HG03066 (cell line): Measurements from ENCODE around the gene PPIP5K2.
"Not testable (repeated sequence)": the region's sequence is repeated elsewhere in the genome, so short reads cannot be mapped to it uniquely, and the experiment has no call there.

Source experiments
- ATAC-seq: cut with Tn5 transposase; IDR thresholded peaks from one replicate; pipeline ENCODE4 v1.9.1; 2021; ENCODE audit warnings: low read depth; ENCODE audit not compliant: unreplicated experiment

PPIP5K2 gene

DNA sequence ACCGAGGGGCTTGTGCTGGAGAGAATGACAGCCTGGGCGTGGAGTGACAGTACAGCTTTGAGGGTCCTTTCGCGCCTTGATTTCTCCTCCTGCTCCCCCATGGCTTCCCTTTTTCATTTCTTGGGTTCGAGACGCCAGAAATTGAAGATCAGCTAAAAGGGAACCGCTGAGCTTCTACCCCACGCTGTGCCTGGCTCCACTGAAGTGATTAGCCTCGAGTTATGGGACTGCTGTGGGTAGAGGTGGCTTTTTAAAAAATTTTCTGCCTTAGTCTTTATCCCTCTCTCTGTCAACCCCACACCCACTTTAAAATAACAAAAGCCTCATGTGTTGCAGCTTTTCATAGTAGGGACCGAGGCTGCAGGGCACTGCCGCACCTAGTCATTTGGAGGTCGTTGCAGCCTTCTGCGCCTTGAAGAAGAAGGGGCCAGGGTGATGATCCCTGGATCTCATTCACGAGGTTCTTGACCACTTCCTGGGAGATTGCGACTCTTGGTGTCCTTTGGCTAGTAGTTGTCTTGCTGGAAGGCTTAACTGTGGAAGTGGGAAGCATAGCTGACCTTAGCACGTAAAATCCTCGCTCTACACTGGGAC, 603 bp downstream of the PPIP5K2 start:
- peak; percentile 0 for ATAC-seq

DNA sequence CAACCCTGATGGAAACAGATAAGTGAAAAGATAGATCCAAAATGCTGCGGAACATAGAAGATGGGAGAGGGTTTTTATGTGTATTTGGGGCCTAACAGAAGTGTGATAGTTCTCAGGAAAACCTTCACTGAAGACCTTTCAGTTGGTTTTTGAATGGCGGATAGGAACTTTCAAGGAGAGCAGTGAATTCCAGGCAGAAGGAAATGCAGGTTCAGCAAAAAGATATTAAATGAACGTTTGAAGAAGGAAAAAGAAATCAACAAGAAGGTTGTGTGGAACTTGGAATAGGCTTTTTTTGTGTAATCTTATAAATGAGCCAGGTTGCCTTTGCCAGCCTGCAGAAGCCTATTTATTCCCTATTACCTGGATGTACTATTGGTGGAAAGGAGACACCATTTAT, 2.1 kb downstream of the PPIP5K2 start:
- ATAC-seq: no peak

DNA sequence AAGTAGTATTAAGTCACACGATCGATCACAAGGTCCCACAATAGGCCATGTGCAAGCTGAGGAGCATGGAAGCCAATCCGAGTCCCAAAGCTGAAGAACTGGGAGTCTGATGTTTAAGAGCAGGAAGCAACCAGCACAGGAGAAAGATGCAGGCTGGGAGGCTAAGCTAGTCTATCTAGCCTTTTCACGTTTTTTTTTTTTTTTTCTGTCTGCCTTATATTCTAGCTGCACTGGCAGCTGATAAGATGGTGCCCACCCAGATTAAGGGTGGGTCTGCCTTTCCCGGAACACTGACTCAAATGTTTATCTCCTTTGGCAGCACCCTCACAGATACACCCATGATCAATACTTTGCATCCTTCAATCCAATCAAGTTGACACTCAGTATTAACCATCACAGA, 6.5 kb downstream of the PPIP5K2 start:
- ATAC-seq: no peak

DNA sequence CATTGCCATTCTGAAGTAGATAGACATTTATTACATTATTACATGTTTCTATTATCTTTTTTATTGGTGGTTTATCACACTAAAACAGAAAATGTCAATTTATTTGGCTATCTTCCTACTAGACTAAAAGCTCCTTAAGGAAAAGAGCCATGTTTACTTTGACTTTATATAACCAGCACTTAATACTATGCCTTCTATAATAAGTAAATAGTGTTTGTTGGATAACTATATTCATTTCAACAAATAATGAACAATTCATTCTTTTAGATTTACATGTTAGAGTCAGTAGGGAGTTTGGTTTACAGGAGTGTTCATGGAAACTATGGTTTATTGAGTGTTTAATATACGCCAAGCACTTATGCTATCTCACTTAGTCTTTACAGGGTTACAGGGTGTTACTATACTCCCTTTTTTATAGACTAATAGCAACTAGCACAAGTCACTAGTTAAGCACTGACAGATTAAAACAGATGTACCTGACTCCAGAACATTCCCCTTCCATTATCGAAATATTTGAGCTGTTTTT, 7.3 kb downstream of the PPIP5K2 start:
- ATAC-seq: no peak

DNA sequence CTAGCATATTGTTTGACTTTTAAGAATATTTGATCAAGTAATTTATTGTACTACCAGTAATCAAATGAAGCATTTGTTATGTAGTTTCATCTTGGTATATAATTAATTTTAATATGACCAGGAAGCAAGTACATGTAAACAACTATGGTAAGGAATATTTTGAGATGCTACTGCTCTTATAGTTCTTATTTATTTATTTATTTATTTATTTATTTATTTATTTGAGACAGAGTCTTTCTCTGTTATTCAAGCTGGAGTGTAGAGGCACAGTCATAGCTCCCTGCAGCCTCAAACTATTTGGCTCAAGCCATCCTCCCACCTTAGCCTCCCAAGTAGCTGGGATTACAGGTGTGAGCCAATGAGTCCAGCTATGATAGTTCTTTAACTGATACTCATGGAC, 8.1 kb downstream of the PPIP5K2 start:
- ATAC-seq: no peak

DNA sequence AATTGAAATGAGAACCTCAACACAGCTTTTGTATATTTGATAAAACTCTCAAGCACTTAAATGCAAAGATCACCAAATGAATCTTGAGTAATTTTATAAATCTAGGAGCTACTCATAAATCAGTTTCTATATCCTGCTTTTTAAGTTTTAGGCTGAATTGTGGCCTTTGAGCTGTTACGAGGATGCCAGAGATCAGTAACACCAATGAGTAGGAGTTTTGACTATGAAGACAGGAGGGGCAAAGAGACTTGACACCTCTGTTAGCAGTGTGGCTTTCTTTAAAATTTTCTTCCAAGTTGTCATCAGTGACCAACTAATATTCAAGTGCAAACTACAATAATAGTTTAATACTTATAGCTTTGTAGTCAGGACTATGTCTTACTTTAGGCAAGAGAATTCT, 12.6 kb downstream of the PPIP5K2 start:
- no peak for ATAC-seq

DNA sequence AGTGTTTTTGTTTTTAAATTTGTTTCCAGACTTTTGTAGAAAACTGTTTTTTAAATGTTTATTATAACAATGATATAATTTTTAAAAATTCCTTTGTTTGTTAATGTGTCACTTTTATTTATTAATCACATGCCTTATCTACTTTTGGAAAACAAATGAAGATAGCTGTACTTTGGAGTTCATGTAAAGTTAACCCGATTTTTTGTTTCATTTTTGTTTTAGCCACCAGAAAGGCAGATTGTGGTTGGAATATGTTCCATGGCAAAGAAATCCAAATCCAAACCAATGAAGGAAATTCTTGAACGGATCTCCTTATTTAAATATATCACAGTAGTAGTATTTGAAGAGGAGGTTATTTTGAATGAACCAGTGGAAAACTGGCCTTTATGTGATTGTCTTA, 13.1 kb downstream of the PPIP5K2 start:
- ATAC-seq: no peak

DNA sequence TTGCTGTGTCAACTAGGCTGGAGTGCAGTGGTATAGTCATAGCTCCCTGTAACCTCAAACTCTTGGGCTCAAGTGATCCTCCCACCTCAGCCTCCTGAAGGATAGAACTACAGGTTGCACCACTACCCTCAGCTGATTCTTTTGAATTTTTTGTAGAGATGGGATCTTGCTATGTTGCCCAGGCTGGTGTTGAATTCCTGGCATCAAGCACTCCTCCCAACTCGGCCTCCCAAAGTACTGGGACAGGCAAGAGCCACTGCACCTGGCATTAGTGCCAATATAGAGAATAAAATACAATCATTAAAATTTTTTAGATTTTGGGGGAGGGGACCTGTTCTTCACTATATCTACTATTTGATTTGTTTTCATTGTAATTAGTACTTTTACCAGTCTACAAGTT, 15.4 kb downstream of the PPIP5K2 start:
- ATAC-seq: no peak

DNA sequence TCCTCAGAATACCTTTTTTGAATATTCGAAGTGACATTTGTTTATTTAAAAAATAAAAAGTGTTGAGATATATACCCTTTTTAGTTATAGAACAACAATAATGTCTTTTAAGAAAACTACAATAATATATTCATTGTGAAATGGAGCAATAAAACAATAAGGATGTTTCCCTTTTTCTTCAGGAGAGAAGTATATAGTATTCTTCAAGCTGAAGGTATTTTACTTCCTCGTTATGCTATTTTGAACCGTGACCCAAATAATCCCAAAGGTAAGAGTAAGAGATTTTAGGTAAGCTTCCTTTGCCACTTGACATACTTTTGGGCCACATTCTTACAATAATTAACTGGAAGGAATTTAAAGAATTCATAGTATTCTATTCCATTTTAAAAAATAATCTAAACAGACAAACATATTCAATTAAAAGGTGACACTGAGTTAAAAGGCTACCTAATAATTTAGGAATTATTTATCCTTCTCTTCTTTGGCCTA, 18.1 kb downstream of the PPIP5K2 start:
- ATAC-seq: no peak

DNA sequence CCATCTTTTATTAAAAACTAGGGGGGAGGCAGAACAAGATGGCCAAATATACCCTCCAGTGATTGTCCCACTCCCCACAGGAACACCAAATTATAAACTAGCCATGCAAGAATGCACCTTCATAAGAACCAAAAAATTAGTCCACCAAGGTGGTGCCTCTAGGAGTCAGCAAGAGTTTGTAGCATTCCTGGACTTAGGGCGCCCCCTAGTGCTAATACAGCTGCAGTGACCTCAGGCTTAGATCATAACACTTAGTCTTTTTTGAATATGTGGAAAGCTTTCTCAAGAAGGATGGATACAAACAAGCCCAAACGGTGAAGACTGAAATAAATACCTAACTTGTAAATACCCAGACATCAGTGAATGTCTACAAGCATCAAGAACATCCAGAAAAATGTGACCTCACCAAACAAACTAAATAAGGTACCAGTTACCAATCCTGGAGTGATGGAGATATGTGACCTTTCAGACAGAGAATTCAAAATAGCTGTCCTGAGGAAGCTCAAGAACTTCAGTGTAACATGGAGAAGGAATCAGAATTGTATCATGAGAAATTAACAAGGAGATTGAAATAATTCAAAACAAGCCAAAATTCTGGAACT, 19.3 kb downstream of the PPIP5K2 start:
- peak; percentile 99 for ATAC-seq

DNA sequence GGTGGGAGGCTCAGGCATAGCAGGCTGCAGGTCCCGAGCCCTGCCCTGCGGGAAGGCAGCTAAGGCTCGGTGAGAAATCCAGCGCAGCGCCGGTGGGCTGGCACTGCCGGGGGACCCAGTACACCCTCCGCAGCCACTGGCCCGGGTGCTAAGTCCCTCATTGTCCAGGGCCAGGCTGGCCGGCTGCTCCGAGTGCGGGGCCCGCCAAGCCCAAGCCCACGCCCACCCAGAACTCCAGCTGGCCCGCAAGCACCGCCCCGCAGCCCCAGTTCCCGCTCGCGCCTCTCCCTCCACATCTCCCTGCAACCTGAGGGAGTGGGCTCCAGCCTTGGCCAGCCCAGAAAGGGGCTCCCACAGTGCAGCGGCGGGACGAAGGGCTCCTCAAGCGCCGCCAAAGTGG, 22.0 kb downstream of the PPIP5K2 start:
- ATAC-seq: not testable (repeated sequence)

DNA sequence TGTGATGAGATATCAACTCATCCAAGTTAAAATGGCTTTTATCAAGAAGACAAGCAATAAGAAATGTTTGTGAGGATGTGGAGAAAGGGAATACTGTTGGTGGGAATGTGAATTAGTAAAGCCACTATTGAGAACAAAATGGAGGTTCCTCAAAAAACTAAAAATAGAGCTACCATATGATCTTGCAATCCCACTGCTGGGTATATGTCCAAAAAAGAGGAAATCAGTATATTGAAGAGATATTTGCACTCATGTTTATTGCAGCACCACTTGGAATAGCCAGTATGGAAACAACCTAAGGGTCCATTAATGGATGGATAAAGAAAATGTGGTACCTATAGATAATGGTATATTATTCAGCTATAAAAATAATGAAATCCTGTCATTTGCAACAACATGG, 25.1 kb downstream of the PPIP5K2 start:
- ATAC-seq: no peak

DNA sequence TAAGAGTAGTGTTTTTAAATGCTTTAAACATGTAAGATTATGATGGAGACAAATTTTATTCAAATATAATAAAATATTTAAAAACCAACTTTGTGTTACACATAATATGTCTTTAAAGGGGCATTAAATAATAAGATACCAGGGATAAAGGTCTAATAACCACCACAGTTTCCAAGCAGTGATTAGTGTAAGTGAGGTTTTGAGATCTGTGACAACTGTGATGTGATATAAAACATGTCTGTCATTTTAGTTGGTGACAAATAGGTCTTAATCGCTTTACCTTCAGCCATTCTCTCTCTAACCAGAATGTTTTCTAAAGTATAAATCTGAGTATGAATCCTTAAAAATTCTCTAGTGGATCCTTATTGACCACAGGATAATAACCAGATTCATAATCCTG, 28.1 kb downstream of the PPIP5K2 start:
- no peak for ATAC-seq

DNA sequence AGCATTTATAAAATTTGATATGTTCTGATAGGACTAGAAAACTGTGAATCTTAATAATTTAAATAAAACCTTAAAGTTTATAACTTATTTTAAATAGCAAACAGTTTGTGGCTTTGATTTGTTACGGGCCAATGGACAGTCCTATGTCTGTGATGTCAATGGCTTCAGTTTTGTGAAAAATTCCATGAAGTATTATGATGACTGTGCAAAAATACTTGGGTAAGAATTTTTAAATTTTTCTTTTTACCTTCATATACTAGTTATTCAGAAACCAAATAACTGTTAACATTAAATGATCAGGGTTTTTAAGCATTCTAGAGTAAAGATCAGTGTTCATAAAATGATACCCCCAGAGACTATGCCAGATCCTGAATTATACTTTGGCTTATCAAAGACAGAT, 31.1 kb downstream of the PPIP5K2 start:
- no peak for ATAC-seq

DNA sequence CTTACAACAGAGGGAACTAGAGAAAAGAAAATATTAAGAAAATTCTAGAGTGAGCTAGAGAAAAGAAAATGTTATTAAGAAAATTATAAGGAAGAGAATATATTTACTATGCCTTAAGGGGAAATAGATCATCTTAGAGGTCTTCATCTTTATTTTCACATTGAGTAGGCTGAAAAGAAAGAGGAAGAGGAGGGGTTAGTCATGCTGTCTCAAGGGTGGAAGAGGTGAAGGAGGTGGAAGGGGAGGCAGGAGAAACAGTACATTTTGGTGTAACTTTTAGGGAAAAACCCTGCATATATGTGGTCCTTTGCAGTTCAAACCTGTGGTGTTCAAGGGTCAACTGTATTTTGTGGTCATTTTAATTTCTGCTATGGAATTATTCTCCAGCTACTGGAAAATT, 46.6 kb downstream of the PPIP5K2 start:
- no peak for ATAC-seq

DNA sequence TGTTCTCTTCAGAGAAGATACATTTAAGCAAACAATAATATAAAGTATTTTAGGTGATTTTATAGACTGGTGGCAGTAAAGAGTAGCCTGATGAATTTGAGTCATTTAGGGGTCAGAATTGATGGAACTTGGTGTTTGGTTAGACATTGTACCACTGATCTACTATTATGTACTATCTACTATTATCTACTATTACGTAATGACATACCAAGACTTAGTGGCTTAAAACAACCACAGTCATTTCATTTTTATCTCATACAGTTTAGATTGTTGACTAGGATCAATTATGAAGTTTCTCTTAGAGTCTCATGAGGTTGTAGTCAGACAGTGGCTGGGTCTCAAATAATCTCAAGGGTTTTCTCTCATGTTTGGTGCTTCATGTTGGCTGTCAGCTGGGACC, 54.0 kb downstream of the PPIP5K2 start:
- ATAC-seq: no peak

DNA sequence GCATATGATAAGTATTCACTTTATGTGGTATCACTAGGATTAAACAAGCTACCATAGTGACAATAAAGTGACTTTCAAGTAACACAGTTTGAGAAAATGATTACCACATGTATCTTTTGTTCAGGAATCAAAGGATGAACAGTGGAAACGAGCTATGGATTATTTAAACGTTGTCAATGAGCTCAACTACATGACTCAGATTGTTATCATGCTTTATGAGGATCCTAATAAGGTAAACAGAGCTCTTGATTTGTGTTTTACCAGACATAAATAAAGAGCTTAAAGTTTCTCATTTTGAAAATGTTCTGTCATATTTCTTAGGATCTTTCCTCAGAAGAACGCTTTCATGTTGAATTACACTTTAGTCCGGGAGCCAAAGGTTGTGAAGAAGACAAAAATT, 57.4 kb downstream of the PPIP5K2 start:
- ATAC-seq: no peak

DNA sequence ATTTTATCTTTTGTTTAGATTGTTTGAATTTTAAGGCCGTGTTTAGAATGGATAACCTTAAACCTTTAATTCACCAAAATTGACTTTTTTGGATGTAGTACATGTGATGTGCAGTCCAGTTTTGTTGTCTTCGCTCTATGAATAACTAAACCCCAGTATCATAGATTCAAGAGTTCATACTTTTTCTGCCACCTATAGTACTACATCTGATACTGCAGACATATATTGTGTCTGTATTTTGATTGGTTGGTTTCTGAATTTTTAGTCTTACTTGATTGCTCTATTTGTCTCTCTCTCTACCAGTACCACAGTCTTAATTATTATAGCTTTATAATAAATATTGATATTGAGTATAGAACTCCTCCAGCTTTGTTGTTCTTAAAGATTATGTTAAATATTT, 58.1 kb downstream of the PPIP5K2 start:
- ATAC-seq: no peak

DNA sequence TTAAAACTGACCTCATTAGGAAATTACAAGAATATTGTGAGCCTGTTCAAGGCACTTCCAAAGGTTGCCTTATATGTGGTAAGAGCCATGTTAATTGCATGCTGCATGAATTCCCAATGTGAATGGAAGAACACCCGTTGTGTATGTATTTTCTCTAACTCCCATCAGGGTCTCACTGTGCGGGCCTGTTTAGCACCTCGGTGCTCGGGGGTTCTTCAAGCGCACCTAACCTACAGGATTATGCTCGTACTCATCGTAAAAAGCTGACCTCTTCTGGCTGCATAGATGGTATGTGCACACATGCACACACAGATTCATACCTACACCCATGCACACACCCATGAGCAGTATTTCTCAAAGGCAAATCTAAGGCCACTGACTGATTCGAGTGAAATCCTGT, 66.1 kb downstream of the PPIP5K2 start:
- ATAC-seq: no peak

DNA sequence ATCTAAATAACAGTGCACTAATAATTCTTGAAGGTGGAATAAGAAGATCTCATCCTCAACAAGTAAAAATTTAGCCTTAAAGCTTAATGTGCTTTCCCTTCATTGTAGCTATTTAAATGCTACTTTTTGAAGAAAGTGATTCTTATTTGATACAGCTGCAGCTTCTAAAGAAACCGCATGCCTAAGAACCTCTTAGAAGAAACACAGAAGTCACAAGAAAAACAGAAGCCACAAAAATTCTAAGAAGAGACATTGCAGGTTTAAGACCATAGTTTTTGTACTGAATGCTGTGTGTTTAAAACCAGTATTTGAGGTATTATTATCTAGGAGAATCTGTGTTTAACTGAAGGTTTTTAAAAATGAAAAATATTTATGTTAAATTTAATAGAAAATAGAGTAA, 68.3 kb downstream of the PPIP5K2 start:
- ATAC-seq: no peak

DNA sequence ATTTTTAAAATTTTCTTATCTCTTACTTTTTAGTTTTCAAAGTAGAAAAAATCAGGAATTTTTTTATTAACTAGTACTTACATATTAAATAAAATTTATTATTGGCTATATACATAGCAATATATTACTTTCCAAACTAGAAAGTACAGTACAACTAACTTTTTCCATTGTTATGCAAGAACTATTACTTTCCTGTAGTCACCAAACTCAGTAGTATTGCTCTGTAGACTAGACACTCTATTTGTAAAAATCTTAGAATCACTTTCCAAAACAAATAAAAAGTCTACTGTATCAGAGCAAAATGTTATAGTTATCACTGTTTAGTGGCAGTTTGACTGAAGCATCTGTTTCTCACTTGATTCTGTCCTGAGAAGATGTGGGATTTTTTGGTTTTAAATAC, 83.1 kb downstream of the PPIP5K2 start:
- no peak for ATAC-seq

DNA sequence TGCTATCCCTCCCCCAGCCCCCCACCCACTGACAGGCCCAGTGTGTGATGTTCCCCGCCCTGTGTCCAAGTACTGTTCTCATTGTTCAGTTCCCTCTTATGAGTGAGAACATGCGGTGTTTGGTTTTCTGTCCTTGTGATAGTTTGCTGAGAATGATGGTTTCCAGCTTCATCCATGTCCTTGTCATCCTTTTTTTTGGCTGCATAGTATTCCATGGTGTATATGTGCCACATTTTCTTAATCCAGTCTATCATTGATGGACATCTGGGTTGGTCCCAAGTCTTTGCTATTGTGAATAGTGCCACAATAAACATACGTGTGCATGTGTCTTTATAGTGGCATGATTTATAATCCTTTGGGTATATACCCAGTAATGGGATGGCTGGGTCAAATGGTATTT, 84.9 kb downstream of the PPIP5K2 start:
- not testable (repeated sequence) for ATAC-seq
